GM21390 (cell line): ENCODE results near the gene RAP1GDS1.
"Not testable (repeated sequence)": the region's sequence is repeated elsewhere in the genome, so short reads cannot be mapped to it uniquely, and the experiment has no call there.

Source experiments
- ATAC-seq: cut with Tn5 transposase; IDR thresholded peaks from one replicate; pipeline ENCODE4 v1.9.1; 2021; ENCODE audit not compliant: unreplicated experiment

Gene RAP1GDS1

DNA sequence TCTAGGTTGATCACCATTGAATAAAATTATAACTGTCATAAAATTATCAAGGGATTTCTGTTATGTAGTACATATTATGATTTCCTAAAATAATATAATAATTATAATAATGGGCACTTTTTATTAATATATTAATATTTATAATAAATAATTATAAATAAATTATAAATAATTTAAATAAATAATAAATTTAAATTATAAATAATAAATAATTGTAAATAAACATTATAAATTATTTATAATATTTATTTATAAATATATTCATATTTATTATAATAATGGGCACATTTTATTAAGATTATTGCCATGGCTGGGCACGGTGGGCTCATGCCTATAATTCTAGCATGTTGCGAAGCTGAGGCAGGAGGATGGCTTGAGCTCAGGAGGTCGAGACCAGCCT, 24.5 kb downstream of the RAP1GDS1 start:
- no peak for ATAC-seq

DNA sequence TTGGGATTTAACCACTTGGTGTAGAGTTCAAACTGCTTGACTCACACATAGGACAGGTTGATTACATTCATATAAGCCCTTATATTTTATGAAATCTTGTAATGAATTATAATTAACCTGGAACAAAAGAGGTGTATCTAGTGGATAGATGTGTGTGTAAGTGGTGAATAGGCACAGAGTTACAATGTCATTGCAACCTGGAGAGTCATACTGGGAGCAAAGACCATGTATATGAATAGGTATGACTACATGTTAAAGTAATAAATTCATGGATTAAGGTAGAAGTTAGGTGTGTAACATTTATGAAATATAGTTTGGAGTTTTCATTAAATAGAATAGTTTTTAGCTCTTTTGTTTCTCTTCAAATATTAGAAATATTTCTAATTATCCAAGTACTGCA, 26.1 kb downstream of the RAP1GDS1 start:
- no peak for ATAC-seq

DNA sequence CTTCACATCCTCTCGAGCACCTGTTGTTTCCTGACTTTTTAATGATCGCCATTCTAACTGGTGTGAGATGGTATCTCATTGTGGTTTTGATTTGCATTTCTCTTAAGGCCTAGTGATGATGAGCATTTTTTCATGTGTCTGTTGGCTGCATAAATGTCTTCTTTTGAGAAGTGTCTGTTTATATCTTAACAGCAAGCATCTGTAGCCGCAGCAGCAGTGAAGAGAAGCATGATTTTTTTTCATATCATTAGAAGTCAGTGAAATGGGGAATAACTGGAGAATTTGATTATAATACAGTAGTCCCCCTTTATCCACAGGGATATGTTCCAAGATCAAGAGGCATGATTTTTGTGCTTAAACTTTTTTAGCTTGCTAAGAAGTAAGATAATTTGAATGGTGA, 27.5 kb downstream of the RAP1GDS1 start:
- not testable (repeated sequence) for ATAC-seq

DNA sequence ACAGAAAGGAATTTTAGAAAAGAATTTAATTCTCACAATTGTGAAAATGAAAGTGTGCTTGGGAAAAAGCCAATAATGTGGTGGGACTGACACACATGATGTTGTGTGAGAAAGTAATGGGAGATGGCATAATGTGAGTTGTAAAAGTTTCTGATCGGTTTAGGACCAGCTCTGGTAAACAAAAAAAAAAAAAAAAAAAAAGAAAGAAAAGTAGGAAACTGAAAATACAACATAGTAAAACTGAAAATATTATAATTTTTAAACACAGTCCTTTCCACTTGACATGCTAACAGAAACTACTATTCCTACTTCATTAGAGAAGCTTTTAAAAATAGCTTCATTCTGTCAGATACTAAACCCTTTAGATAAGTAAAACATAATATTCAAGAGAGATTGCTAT, 28.2 kb downstream of the RAP1GDS1 start:
- ATAC-seq = peak; percentile 81

DNA sequence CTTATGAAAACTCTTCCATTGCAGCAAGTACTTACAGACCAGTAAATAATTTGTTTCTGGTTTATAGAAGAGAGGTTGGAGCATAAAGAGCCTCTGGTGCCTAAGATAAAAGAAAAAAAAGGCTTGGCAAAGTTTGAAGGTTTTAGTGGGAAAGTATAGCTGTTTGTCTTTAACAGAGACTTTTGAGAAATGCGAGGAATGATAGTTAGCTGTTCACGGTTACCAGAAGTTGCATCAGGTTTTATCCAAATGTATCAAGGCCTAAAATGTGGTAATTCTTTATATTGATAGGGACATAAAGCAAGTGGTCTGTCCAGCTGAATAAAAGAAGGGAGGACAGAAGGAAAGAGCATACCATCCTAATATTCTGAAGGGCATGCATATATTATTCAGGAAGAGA, 29.3 kb downstream of the RAP1GDS1 start:
- no peak for ATAC-seq

DNA sequence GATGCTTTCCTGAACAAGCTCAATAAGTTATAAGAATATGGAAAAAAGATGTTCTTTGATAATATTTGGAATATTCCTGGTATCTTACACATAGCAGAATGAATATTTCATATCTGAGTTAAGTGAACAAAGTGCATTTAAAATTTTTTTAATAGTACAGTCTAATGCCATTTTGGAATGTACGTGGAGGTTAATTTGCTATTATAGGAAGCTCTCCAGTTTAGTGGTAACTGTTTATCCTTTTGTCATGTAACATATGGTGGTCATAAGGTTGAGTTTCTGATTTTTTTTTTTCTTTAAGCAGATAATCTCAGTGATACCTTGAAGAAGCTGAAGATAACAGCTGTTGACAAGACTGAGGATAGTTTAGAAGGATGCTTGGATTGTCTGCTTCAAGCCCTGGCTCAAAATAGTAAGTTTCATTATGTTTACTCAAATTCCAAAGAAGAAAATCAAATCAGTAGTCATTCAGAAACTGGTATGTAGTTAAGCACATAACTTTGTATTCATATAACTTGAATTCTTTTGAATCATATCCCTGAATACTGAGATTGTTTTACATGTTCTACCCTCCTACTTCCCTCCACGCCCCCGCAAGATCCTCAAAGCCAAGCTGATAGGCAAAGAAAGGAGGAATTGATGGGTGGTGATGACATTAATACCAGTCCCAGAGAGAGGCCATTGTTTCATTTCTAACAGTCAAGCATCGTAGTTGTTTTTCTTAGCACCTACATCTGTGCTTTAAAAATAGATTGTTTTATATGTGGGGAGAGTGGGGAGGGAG, 32.1 kb downstream of the RAP1GDS1 start:
- ATAC-seq = no peak

DNA sequence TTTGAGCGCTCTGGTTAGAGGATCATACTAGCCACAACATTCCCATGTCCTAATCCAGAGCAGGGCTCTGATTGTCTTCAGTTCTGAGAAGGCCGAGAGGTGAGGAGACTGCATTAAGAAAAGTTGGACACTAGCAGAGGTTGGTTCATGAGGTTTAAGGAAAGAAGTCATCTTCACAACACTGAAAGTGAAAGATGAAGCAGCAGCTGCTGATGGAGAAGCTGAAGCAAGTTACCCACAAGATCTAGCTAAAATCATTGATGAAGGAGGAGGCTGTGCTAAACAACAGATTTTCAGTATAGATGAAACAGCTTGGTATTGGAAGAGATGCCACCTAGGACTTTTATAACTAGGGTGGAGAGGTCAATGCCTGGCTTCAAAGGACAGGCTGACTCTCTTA, 36.8 kb downstream of the RAP1GDS1 start:
- ATAC-seq = no peak

DNA sequence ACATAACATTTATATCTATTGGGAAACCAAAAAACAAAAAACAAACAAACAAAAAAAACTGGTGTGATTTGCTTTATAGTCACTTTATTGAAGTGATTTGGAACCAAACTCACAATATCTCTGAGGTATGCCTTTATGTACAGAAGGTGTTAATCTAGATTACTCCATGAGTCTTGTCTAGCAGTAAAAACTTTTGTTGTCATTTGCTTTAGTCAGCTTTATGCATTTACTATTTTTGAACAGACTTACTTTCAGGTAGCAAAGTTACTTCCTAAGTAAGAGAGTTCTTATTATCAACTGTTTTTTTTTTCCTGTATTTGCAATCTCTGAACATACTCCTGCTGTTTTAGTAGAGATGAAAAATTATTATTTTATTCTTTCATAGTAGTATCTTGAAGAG, 39.5 kb downstream of the RAP1GDS1 start:
- ATAC-seq = no peak

DNA sequence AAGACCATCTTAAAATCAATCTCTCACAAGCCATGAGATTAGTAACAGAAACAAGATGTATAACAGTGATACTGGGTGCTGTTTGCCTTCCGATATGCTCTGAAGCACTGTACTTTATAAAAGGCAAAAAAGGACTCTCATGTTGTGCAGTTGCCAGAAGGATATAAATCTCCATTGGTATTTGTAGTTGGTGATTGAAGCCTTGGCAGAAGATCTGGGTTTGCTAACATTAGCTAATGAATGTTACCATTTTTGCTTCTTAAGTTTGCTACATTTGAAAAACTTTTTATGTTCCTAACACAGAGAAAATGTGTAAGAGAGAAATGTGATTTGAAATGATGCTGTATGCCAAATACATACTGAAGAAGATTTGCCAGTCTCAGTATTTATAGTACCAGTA, 44.4 kb downstream of the RAP1GDS1 start:
- ATAC-seq = no peak

DNA sequence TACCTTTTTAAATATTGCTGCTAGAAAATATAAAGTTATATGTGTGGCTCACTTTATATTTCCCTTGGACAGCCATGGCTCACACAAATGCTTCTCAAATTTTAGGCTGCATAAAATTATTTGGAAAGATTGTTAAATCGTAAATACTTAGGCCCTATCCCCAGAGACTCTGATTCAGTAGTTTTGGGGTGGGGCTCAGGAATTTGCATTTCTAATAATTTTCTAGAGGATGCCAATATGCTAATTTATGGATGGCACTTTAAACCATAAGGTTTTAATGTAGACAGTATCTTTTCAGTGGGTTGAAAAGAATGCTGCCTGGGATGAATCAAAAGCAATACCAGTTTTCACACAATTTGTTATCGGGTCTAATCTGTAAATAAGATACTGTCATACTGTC, 49.7 kb downstream of the RAP1GDS1 start:
- ATAC-seq = no peak

DNA sequence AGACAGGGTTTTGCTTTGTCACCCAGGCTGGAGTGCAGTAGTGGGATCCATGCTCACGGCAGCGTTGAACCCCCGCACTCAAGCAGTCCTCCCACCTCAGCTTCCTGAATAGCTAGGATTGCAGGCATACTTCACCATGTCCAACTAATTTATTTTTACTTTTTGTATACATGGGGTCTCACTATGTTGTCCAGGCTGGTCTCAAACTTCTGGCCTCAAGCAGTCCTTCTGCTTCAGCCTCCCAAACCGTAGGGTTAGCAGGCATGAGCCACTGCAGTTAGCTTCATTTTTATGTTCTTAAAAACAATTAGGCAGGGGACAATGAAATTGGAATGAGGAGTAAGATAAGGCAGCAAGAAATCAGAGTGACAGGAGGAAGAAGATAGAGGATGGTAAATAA, 50.5 kb downstream of the RAP1GDS1 start:
- no peak for ATAC-seq

DNA sequence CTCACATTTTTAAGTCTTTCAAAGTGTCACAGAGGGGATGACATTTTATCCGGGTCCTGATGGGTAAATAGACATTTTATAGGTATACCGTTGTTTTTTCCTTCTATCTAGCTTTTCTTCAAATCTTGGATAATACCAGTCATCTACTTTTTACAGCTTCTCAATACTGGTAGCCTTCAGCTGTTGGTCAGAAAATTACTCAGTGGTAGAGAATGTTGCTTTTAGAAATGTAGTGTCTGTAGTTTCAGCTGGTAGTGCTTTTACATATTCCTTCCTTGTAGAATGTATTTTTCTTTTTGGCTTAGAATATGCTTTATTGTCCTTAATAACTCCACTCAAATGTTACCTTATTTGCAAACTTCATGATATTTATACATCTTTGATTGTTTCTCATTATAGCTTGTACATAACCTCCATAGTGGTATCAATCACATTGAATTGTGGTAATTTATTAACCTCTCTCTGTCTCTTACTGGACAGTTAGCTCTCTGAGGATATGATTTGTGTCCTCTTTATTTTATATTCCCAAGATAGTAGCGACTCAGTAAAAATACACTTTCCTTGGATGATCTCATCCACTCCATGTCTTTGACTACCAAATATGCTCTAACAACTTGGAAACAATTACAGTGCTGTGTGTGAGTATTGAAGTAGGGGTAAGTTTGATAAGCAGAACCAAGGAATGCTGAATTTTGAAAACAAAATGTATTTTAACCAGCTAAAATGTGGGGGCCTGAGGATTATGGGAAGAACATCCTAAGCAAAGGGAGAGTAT, 53.8 kb downstream of the RAP1GDS1 start:
- no peak for ATAC-seq

DNA sequence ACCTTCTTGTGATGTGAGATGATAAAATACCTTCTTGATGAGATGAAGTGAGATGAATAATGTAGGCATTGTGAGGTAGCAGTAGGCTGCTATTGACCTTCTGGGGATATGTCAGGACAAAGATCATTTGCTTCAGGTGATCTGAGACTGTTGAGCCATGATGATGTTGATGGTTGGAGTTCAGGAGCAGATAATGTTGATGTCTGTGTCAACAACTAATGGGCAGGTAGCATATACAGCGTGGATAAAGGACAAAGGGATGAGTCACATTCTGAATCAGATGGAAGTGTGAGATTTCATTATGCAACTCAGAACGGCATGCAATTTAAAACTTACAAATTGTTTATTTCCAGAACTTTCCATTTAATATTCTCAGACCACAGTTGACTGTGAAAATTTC, 57.3 kb downstream of the RAP1GDS1 start:
- ATAC-seq = no peak

DNA sequence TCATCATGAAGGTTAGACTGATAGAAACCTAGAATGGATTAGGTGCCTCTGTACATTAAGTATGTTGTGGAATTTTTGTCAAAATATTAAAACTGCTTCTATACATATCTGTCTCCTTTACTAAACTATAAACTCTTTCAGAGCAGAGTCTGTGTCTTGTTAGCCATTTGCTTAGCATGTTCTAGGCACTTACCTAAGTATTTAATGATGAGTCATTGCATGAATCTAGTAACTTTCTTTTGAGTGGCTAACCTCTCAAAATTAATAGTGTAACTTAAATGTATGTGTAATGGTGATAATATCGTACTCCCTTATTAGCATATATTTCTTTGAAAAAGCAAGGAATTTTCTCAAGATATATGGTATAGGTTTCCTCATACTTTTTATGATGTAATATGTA, 57.8 kb downstream of the RAP1GDS1 start:
- no peak for ATAC-seq

DNA sequence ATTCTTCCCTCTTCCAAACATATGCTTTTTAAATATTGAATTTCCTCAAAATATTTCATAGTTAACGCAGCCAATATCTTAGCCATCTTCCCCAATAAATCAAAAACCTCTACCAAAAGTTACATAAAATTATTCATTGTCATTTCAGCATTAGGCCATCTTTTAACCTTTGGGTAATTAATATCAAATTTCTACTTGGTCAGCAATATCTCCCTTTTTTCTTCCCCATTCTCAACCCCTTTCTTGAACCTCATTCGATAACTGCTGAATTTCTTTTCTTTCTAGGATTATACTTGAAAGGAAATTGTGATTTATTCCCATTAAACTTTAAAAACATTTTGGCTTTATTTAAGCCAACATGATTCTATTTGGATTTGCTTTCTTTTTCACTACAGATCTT, 65.0 kb downstream of the RAP1GDS1 start:
- ATAC-seq = no peak

DNA sequence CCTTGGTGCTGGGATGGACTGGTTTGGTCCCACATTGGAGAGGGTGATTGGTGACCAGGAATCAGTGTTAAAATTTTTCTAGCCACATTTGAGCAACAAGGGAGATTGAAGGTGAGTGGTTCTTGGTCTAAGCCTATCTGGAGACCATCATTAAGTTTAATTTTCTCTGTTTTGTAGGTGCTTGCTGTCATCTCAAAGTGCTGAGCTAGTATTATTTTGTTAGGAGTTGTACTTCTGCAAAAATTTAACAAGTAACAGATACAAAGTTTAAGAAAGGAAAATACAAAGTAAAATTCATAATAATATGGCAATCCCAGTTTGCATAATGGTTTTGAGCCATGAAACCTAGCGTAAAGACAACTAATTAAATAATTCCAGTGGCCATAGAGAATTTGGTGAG, 66.5 kb downstream of the RAP1GDS1 start:
- ATAC-seq = no peak

DNA sequence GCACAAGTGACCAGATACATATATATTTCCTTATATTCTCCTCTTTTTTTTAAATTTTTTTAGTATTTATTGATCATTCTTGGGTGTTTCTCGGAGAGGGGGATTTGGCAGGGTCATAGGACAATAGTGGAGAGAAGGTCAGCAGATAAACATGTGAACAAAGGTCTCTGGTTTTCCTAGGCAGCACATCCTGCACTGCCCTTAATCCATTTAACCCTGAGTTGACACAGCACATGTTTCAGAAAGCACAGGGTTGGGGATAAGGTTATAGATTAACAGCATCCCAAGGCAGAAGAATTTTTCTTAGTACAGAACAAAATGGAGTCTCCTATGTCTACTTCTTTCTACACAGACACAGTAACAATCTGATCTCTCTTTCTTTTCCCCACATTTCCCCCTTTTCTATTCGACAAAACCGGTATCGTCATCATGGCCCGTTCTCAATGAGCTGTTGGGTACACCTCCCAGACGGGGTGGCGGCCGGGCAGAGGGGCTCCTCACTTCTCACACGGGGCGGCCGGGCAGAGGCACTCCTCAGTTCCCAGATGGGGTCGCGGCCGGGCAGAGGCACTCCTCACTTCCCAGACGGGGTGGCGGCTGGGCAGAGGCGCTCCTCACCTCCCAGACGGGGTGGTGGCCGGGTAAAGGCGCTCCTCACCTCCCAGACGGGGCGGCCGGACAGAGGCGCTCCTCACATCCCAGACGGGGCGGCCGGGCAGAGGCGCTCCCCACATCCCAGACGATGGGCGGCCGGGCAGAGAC, 68.9 kb downstream of the RAP1GDS1 start:
- not testable (repeated sequence) for ATAC-seq

DNA sequence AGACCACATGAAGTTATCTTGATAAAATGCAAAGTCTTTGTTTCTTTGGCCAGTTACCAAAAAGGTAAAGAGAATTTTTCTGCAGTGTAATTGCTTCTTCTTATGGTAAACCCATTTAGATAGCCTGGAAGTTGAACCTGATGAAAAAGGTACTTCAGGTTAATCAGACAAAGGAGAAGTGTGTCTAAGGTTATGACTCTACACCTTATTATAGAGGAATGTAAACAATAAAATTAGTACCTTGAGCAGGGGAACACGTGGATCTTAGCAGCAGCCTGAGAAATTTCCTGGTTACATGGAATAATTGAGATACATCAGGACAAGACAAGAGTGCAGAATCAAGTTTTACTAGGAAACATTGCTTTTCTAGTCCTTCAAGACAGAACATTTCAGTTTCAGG, 70.8 kb downstream of the RAP1GDS1 start:
- ATAC-seq = no peak

DNA sequence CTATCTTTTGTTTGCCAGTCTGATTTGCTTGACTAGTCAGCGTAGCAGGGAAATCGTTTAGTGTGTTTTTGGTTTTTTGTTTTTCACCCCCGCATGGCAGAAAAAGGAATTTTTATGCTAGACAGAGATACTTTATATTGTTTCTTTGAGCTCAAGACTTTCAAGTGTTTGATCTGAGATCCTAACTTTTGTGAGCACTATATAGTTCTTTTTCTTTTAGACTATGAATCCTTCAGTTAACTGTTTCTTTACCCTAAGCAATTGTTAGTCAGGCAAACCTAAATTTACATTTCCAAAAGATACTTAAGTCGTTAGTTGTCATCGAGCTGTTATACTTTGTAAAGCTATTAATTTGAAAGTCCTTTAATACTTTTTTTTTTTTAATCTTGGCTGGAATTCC, 73.3 kb downstream of the RAP1GDS1 start:
- no peak for ATAC-seq

DNA sequence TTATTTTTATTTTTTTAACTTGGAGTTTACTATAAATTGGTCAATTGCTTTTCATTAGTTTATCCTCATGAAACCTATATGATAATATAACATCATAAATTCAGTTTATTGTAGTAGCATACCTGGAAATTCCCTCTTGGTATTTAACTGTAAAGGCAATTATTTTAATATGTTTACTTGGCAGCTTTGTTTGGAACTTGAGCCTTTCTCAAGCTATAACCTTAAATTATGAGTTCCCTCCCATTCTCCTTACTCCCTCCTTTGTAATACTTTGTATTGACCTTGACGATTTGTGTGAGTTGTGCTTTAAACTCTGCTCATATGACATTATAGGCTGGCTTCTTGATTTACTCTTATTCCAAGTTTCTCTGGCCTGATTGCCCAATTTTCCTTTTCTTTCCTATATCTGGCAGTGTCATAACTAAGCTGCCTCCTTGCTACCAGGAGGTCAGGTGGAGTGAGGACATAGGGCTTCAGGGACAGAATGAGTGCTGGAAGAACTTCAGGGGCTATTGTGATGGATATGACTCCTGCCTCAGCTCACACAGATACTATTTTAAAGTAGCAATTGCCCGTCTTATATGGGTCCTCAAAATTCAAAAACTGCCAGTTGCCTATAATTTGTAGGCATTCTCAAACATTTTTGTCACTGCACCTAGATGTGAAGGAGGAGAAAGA, 77.7 kb downstream of the RAP1GDS1 start:
- no peak for ATAC-seq

DNA sequence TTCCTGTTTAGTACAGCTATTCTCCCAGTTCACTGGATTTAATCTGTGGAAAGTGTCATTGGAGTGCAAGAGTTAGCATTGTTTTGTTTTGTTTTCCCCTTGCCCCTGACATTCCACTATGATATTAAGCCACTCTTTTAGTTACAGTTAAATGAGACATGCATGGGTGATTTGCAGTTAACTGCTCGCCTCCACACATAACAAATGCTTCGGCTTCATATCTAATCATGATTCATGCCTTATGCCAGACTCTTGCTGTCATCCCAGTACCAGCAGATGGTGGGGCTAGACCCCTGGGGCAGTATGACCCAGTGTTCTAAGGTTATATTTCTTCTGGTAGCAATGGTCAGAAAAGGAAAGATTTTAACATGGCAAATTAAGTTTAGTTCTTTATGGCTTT, 80.1 kb downstream of the RAP1GDS1 start:
- ATAC-seq = no peak
